Measurements from ENCODE around the gene ZNF513. TPM values are rescaled to one million over a fixed set of nuclear protein-coding genes. Genes with fewer than 3 reads are reported as not detected.
A peak's percentile ranks its signal among the peaks of the same experiment; 100 is the strongest.

Gene ZNF513
- total and polyA plus RNA-seq, 8 donors, result 12.8 to 18.8 (median 16.4) TPM

GRCh38 chr2:27372937-27373336 lies 7.6 kb downstream of the ZNF513 start:
- Histone ChIP-seq H3K4me3 (peak overlapping the region in 1 of 2 donors; percentile 97), H3K36me3 (peaks cover 0 to 65% of the 10 kb centered on the region in 2 donors), H3K27ac (peak overlapping the region in 1 of 2 donors; percentile 94), H3K9me3 (no peaks in the 10 kb centered on the region), H3K4me1 (peaks cover 31 to 37% of the 10 kb centered on the region in 2 donors), H3K27me3 (no peaks in the 10 kb centered on the region)
- no peak for TF ChIP-seq CTCF (IDR thresholded peaks at IDR 0.05)
- intact Hi-C loops (cut with DNase I), result no loop called here
- ATAC-seq, result no peak
- DNase-seq, result no peak

DNA sequence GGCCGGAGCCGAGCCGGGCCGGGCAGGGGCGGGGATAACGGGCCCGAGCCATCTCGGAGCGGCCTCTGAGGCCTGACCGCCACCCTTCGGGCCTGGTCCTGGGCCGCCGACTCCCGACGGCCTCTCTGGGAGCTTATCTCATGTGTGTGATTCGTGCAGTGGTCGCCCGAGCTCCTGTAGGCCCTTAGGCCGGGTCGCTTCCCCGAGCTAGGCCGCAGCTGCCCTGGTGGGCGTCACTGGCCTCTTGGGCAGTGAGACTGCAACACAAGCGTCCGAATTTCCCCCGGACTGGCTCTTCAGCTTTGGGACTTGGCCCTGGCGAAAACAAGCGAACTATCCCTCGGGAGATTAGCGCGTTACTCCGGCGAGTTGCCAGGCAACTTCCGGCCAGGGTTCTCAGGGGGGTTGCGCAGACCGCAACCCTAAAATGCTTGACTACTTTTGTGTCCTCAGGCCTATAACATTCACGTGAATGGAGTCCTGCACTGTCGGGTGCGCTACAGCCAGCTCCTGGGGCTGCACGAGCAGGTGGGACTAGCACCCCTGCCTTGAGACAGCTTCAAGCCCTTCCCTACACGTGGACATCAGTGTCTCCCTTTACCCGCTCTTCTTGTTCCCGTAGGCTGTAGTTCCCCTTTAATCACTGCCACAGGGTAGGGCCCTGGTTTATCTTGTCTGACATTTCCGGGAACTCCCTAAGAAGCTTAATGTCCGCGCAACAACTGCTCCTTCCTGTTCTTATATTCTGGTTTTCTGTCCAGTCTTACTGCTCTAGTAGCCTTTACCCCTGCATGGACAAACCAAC lies 9.5 kb downstream of the ZNF513 start:
- H3K36me3 ChIP-seq, result peaks cover 0 to 65% of the 10 kb centered on the region in 2 donors
- ATAC-seq, result peak; percentile 42
- peak in 2 of 4 donors; percentile 24 to 52 for DNase-seq
- intact Hi-C loops (cut with DNase I), result no loop called here
- peak overlapping the region; percentile 95 to 97 for H3K4me3 ChIP-seq
- no peak for TF ChIP-seq CTCF (IDR thresholded peaks at IDR 0.05)
- peaks cover 31 to 37% of the 10 kb centered on the region in 2 donors for H3K4me1 ChIP-seq
- H3K9me3 ChIP-seq, result no peaks in the 10 kb centered on the region
- no peaks in the 10 kb centered on the region for H3K27me3 ChIP-seq
- H3K27ac ChIP-seq, result peak overlapping the region; percentile 82 to 94

DNA sequence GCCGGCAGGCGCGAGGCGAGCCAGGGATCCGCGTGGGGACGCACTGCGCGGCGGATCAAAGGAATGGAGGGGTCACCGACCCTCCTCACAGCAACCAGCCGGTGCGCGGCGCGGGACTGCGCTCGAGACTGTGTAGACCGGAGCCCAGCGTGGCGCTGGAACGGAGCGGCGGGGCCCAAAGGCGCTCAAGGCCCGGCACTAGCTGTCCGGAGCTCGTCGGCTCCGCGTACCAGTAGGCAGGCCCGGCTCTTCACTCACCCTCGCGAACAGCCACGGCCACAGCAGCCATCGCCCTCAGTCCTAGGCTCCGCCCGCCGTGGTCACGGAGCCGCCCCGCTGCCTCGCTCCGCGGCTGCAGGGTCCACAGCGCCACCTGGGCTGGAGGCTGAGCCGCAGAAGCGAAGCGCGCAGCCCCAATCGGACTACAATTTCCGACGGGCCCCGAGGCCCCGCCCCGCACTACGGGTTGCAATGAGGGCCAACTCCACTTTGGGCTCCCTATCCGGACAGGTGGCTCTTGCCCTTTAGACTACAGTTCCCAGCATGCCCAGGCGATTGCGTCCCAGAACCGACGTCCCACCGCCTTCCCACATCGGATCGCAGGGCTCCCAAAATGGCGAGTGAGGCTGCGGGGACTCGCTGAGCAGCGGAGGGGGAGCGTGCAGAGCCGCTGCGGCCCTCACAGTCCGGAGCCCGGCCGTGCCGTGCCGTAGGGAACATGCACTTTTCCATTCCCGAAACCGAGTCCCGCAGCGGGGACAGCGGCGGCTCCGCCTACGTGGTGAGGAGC lies 10.3 kb downstream of the ZNF513 start, which contains the start of the genes EIF2B4 and SNX17:
Gene EIF2B4, minus strand, starts transcription at position 313 of the 790 bp plus-strand sequence. Its CDS starts 24 bp downstream, at position 289.
Gene SNX17, plus strand, starts transcription at position 591 of the 790 bp plus-strand sequence. Its CDS starts 128 bp downstream, at position 719.
- peak; percentile 69 for TF ChIP-seq CTCF (IDR thresholded peaks at IDR 0.05)
- no peaks in the 10 kb centered on the region for H3K9me3 ChIP-seq
- no peaks in the 10 kb centered on the region for H3K27me3 ChIP-seq
- H3K27ac ChIP-seq, result peak within 1 kb of the TSS; percentile 82 to 94
- ATAC-seq, result peak; percentile 94
- peak within 1 kb of the TSS; percentile 95 to 97 for H3K4me3 ChIP-seq
- H3K36me3 ChIP-seq, result peaks cover 0 to 65% of the 10 kb centered on the region in 2 donors
- DNase-seq, result peak; percentile 99 to 100 (median 99)
- intact Hi-C loops (cut with DNase I), result no loop called here
- H3K4me1 ChIP-seq, result peaks cover 31 to 37% of the 10 kb centered on the region in 2 donors

GRCh38 chr2:27369471-27370025 lies 11.0 kb downstream of the ZNF513 start:
- peak overlapping the region; percentile 79 to 94 for H3K27ac ChIP-seq
- intact Hi-C loops (cut with DNase I), result no loop called here
- H3K9me3 ChIP-seq, result no peaks in the 10 kb centered on the region
- peak overlapping the region; percentile 62 to 97 for H3K4me3 ChIP-seq
- TF ChIP-seq CTCF (IDR thresholded peaks at IDR 0.05), result no peak
- ATAC-seq (peak; percentile 50), DNase-seq (peak in 1 of 4 donors; percentile 71)
- H3K4me1 ChIP-seq, result peaks cover 31 to 37% of the 10 kb centered on the region in 2 donors
- no peaks in the 10 kb centered on the region for H3K27me3 ChIP-seq
- peaks cover 0 to 65% of the 10 kb centered on the region in 2 donors for H3K36me3 ChIP-seq

All from left lung (tissue), 10 donors.